Left ventricle myocardium inferior (tissue), 1 donor: ENCODE measurements around the gene IL12RB1. TPM values are rescaled to one million over a fixed set of nuclear protein-coding genes. Genes with fewer than 3 reads are reported as not detected.

Experiments used
- DNase-seq: peaks from one replicate; pipeline ENCODE4 v3.0.0-alpha.2; 2020
- H3K27ac ChIP-seq: fragments of 200-600 bp; replicated peaks from 2 replicates; pipeline ENCODE4 v1.8.0; 2021
- H3K27me3 ChIP-seq: fragments of 200-600 bp; 2 replicates; pipeline ENCODE4 v1.8.0; 2021; ENCODE audit warnings: low read depth
- H3K36me3 ChIP-seq: fragments of 200-600 bp; 2 replicates; pipeline ENCODE4 v1.8.0; 2021
- H3K4me1 ChIP-seq: fragments of 200-600 bp; 2 replicates; pipeline ENCODE4 v1.8.0; 2021
- H3K4me3 ChIP-seq: fragments of 200-600 bp; 2 replicates; pipeline ENCODE4 v1.8.0; 2021; ENCODE audit warnings: mild to moderate bottlenecking, moderate library complexity
- H3K9me3 ChIP-seq: fragments of 200-600 bp; replicated peaks from 2 replicates; pipeline ENCODE4 v1.8.0; 2021
- CTCF ChIP-seq: fragments of 200-600 bp; IDR thresholded peaks from 2 replicates; pipeline ENCODE4 v1.8.0; 2021; ENCODE audit warnings: antibody characterized with exemption, mild to moderate bottlenecking, borderline replicate concordance
- intact Hi-C: fragments of 100-400 bp; cut with micrococcal nuclease; formaldehyde crosslinking; loops from one replicate; pipeline ENCODE4 v1.11.0; 2022
- total RNA-seq: library from RNA; stranded (reverse); fragmentation: NEBNext Ultra II Directional; extraction: Animal tissue kit (Norgen Biotek cat#: 25700); gene quantifications from one replicate; pipeline ENCODE4 v1.2.1, GENCODE V29; 2021
- donor health status: DM: no; HTN: yes; CAD: no; lungs with severe emphysema.

IL12RB1 gene
- total RNA-seq, 1 donor from 2014 or later: 0.44 TPM

GRCh38 chr19:18029617-18030338 lies 57.0 kb downstream of the IL12RB1 start:
- intact Hi-C loops: no loop called here
- H3K36me3 ChIP-seq: no peaks in the 10 kb centered on the region
- peaks cover 16% of the 10 kb centered on the region for H3K4me1 ChIP-seq
- no peak overlapping the region for H3K4me3 ChIP-seq
- H3K27ac ChIP-seq: peak overlapping the region; percentile 8
- TF ChIP-seq CTCF: no peak
- H3K9me3 ChIP-seq: no peaks in the 10 kb centered on the region
- H3K27me3 ChIP-seq: no peaks in the 10 kb centered on the region
- DNase-seq: no peak

GRCh38 chr19:18027151-18027550 lies 59.6 kb downstream of the IL12RB1 start:
- no peak for DNase-seq
- Histone ChIP-seq H3K9me3 (no peaks in the 10 kb centered on the region), H3K4me3 (no peak overlapping the region), H3K36me3 (no peaks in the 10 kb centered on the region), H3K27ac (no peak overlapping the region), H3K4me1 (peaks cover 43% of the 10 kb centered on the region), H3K27me3 (no peaks in the 10 kb centered on the region)
- no peak for TF ChIP-seq CTCF
- intact Hi-C loops: no loop called here

- peaks cover 61% of the 10 kb centered on the region for H3K4me1 ChIP-seq
Observed at GRCh38 chr19:18023622-18024251, 63.0 kb downstream of the IL12RB1 start.

GRCh38 chr19:18021121-18021755 lies 65.5 kb downstream of the IL12RB1 start:
- peak; percentile 91 for DNase-seq
- Histone ChIP-seq H3K36me3 (no peaks in the 10 kb centered on the region), H3K9me3 (no peaks in the 10 kb centered on the region), H3K4me3 (peak overlapping the region; percentile 17), H3K27ac (peak overlapping the region; percentile 98), H3K4me1 (peaks cover 86% of the 10 kb centered on the region), H3K27me3 (no peaks in the 10 kb centered on the region)
- intact Hi-C loops: no loop called here
- no peak for TF ChIP-seq CTCF

More at GRCh38 chr19:18023622-18024251, 63.0 kb downstream of the IL12RB1 start:
- intact Hi-C loops: no loop called here
- peak; percentile 92 for DNase-seq
- peak overlapping the region; percentile 17 for H3K4me3 ChIP-seq
- H3K36me3 ChIP-seq: no peaks in the 10 kb centered on the region
- peak overlapping the region; percentile 98 for H3K27ac ChIP-seq
- H3K9me3 ChIP-seq: no peaks in the 10 kb centered on the region
- H3K27me3 ChIP-seq: no peaks in the 10 kb centered on the region
- TF ChIP-seq CTCF: no peak

- Histone ChIP-seq H3K4me3 (peak overlapping the region; percentile 17), H3K27me3 (no peaks in the 10 kb centered on the region), H3K4me1 (peaks cover 94% of the 10 kb centered on the region), H3K36me3 (peaks cover 3% of the 10 kb centered on the region), H3K9me3 (no peaks in the 10 kb centered on the region), H3K27ac (peak overlapping the region; percentile 98)
- peak; percentile 43 for TF ChIP-seq CTCF
- intact Hi-C loops: no loop called here
- peak; percentile 96 for DNase-seq
Observed at GRCh38 chr19:18020212-18021085, 66.3 kb downstream of the IL12RB1 start.
